ENCODE data around the gene DAD1.
A peak's percentile ranks its signal among the peaks of the same experiment; 100 is the strongest.

Gene DAD1

GRCh38 chr14:22579236-22579635 lies 9.8 kb downstream of the DAD1 start:
- ChIA-PET CTCF (interaction anchor here (1.1 to 1.3 kb wide), 2 partner anchors 9 to 74 kb away, joined by 3 to 7 read pairs; no protein-coding TSS in a partner anchor), POLR2A (no interaction called here)
- peaks cover 13 to 14% of the 10 kb centered on the region in 2 experiments for H3K36me3 ChIP-seq (ENCODE audit: control insufficient read depth in 2 of 2, insufficient read depth in 1 of 2, low read length in 2 of 2)
- no peak for TF ChIP-seq KLF10 (tag by site-specific recombination; IDR thresholded peaks at IDR 0.05)
- TF ChIP-seq PRDM6 (tag by site-specific recombination; IDR thresholded peaks at IDR 0.05): 0 out of 2 replicates have a peak, but pooled peaks have one; percentile 30
- TF ChIP-seq ZSCAN30 (tag by site-specific recombination; IDR thresholded peaks at IDR 0.05): no peak
- TF ChIP-seq ZFP37 (tag by site-specific recombination; IDR thresholded peaks at IDR 0.05): no peak
- no peak for TF ChIP-seq ZBTB20 (tag by site-specific recombination; IDR thresholded peaks at IDR 0.05)
- 0 out of 2 replicates have a peak, but pooled peaks cover 3% of the 10 kb centered on the region for H3K4me1 ChIP-seq (ENCODE audit: control insufficient read depth, insufficient read depth, low read length)
- no peak overlapping the region for H3K27ac ChIP-seq (ENCODE audit: extremely low read depth, low read depth, low read length)
- no peaks in the 10 kb centered on the region for H3K9me3 ChIP-seq (ENCODE audit: control insufficient read depth, insufficient read depth, low read depth, low read length)
- no peak overlapping the region for H3K4me3 ChIP-seq (ENCODE audit: low read depth, low read length)

GRCh38 chr14:22577334-22577908 lies 11.6 kb downstream of the DAD1 start:
- TF ChIP-seq ZFP41 (tag by site-specific recombination; IDR thresholded peaks at IDR 0.05; ENCODE audit: borderline replicate concordance) (no peak), ZNF324 (tag by site-specific recombination; IDR thresholded peaks at IDR 0.05) (no peak), PRDM1 (tag by site-specific recombination; IDR thresholded peaks at IDR 0.05) (0 out of 2 replicates have a peak, but pooled peaks have one; percentile 15), KLF1 (tag by site-specific recombination; IDR thresholded peaks at IDR 0.05) (no peak), PRDM10 (tag by site-specific recombination; IDR thresholded peaks at IDR 0.05) (peak; percentile 52), ZNF704 (tag by site-specific recombination; IDR thresholded peaks at IDR 0.05) (no peak), ZNF10 (tag by site-specific recombination; IDR thresholded peaks at IDR 0.05) (no peak), ZNF280C (tag by site-specific recombination; IDR thresholded peaks at IDR 0.05) (no peak)
- H3K4me3 ChIP-seq (ENCODE audit: low read depth, low read length): no peak overlapping the region
- H3K4me1 ChIP-seq (ENCODE audit: control insufficient read depth, insufficient read depth, low read length): 0 out of 2 replicates have a peak, but pooled peaks cover 3% of the 10 kb centered on the region
- H3K9me3 ChIP-seq (ENCODE audit: control insufficient read depth, insufficient read depth, low read depth, low read length): no peaks in the 10 kb centered on the region
- ChIA-PET CTCF (interaction anchor here (0.6 to 1.1 kb wide), 3 partner anchors 17 to 74 kb away, joined by 3 read pairs; no protein-coding TSS in a partner anchor), POLR2A (no interaction called here)
- no peak overlapping the region for H3K27ac ChIP-seq (ENCODE audit: extremely low read depth, low read depth, low read length)
- H3K36me3 ChIP-seq (ENCODE audit: control insufficient read depth in 2 of 2, insufficient read depth in 1 of 2, low read length in 2 of 2): peaks cover 29 to 32% of the 10 kb centered on the region in 2 experiments
